ENCODE results near the gene EXTL1. TPM values are rescaled to one million over a fixed set of nuclear protein-coding genes. Genes with fewer than 3 reads are reported as not detected.

EXTL1 gene
- total RNA-seq, 1 experiment from 2014 or later = 0.15 TPM

DNA sequence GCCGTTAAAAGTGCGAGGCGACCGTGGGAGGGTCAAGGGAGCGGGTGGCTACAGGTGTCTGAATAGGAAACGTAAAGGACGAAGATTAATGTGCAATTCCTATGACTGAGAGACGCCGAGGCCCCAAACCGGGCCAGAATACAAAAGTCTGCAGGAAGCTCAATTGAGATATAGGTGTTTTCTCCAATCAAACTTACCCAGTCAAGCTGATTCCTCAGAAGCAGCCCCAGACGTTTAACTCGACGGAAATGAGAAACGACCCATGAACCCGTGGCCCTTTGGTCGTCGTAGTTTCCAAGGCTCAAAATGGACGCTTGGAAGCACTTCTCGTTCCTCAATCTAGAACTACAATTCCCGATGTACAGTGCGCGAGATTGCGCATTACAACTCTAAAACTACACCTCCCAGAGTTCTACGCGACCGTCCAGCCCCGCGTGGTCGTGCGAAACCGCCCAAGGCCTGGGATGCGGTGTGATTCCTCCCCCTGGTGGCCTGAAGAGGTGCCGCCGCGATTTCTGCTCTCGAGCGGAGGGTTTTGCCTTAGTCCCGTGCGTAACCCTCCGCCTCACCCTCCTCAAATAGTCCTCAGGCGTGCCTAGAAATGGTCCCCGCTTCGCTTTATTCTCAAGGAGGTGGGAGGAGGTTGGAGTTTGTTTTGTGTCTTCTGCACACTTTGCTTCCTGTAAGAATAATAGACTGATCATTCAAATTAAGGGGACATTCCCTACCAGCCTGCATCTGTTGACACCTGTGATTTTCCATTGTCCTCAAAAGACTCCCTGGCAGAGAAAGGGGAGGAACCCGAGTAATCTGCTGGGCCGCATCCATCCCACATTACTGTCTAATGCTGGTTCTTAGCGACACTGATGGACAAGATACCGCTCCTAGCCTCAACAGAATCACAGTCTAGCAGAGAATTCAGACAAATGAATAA is 23.5 kb upstream of the EXTL1 start, which contains the start of gene PAFAH2 (continued):
- TF ChIP-seq, protein P1, sequence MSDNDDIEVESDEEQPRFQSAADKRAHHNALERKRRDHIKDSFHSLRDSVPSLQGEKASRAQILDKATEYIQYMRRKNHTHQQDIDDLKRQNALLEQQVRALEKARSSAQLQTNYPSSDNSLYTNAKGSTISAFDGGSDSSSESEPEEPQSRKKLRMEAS (IDR thresholded peaks at IDR 0.05) = peak; percentile 93
- TF ChIP-seq, protein P2, sequence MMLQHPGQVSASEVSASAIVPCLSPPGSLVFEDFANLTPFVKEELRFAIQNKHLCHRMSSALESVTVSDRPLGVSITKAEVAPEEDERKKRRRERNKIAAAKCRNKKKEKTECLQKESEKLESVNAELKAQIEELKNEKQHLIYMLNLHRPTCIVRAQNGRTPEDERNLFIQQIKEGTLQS (IDR thresholded peaks at IDR 0.05) = no peak
- TF ChIP-seq ZNF274 (IDR thresholded peaks at IDR 0.05; ENCODE audit: low read depth, low read length) (no peak), SIN3A (IDR thresholded peaks at IDR 0.05; ENCODE audit: low read depth) (peak; percentile 89), POLR2AphosphoS5 (IDR thresholded peaks at IDR 0.05; ENCODE audit: low read depth, low read length) (peak; percentile 89)

DNA sequence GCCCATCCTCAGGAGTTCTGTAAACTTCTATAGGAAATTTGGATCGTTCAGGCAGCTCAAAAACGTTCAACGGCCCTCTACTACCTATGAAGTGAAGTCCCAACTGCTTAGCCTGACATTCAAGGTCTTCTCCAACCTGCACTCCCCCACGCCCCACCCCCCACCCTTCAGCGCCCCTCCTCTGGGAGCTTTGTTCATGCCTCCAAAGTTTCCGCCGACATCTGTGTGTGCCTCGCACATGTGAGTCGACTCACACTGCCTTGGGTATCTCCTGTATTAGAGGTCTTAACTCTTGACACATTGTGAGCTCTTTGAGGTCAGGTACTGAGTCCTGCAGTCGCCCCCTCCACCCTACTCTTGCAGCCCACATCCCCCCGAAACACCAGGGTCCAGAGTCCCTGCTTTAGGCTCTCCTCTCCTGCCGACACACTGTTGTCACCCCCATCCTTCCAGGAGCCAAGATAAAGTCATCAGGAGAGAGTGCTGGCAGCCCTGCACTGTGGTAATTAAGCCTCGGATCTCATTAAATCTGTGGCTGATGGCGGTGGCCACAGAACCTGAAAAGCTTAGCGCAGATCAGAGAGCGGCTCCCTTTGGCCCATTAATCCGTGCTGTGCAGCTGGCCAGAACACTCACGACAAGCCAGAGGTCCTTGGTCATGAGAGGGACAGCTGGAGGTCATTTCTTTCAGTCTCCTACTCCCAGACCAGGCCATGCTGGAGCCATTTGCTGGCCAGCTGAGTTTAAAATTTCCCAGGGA is 22.4 kb upstream of the EXTL1 start:
- no peak overlapping the region for H3K27ac ChIP-seq (ENCODE audit: low read depth, low read length)
- POLR2A ChIA-PET = no interaction called here

More for the DNA sequence above, 22.4 kb upstream of the EXTL1 start:
- no TSS peak for BruUV-seq (replicated peaks)
- H3K4me3 ChIP-seq (replicated peaks in 1 of 2; ENCODE audit: low read depth in 1 of 2, low read length in 2 of 2) = no peak overlapping the region
- no peak for DNase-seq (ENCODE audit: low read depth, low spot score)
- H3K9me3 ChIP-seq (ENCODE audit: control insufficient read depth in 1 of 2, insufficient read depth in 1 of 2, low read depth in 1 of 2, low read length in 2 of 2) = no peaks in the 10 kb centered on the region
- peak overlapping the region; percentile 93 for H2AFZ ChIP-seq (ENCODE audit: low read depth, low read length, poor library complexity, severe bottlenecking)
- H3K4me2 ChIP-seq (ENCODE audit: low read length) = peak overlapping the region; percentile 73; the same call in 1 of the 2 replicates
- H3K36me3 ChIP-seq (ENCODE audit: control insufficient read depth in 1 of 2, insufficient read depth in 2 of 2, low read length in 2 of 2) = no peaks in the 10 kb centered on the region
- intact Hi-C loops (cut with micrococcal nuclease) = loop anchor here (2.0 to 10.0 kb wide), 2 partner anchors 180 to 454 kb away; partner anchors contain the start of genes LDLRAP1 and MTFR1L
- TF ChIP-seq EZH2phosphoT487 (IDR thresholded peaks at IDR 0.05; ENCODE audit: borderline replicate concordance) (no peak), EGR1 (IDR thresholded peaks at IDR 0.05; ENCODE audit: low read depth) (no peak), ZFX (IDR thresholded peaks at IDR 0.05) (no peak), SIN3A (IDR thresholded peaks at IDR 0.05; ENCODE audit: low read depth) (no peak), CBX3 (IDR thresholded peaks at IDR 0.05; ENCODE audit: low read depth) (no peak), CEBPB (IDR thresholded peaks at IDR 0.05; ENCODE audit: low read depth) (no peak)
- TF ChIP-seq, protein P3, sequence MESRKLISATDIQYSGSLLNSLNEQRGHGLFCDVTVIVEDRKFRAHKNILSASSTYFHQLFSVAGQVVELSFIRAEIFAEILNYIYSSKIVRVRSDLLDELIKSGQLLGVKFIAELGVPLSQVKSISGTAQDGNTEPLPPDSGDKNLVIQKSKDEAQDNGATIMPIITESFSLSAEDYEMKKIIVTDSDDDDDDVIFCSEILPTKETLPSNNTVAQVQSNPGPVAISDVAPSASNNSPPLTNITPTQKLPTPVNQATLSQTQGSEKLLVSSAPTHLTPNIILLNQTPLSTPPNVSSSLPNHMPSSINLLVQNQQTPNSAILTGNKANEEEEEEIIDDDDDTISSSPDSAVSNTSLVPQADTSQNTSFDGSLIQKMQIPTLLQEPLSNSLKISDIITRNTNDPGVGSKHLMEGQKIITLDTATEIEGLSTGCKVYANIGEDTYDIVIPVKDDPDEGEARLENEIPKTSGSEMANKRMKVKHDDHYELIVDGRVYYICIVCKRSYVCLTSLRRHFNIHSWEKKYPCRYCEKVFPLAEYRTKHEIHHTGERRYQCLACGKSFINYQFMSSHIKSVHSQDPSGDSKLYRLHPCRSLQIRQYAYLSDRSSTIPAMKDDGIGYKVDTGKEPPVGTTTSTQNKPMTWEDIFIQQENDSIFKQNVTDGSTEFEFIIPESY (IDR thresholded peaks at IDR 0.05; ENCODE audit: extremely low read depth, insufficient replicate concordance, low read length) = no peak
- peaks cover 9% of the 10 kb centered on the region; the same call in 1 of the 2 replicates for H3K79me2 ChIP-seq (ENCODE audit: insufficient read depth, low read length)
- H4K20me1 ChIP-seq (ENCODE audit: insufficient read depth) = no peaks in the 10 kb centered on the region
- ATAC-seq = no peak
- H3K9ac ChIP-seq (ENCODE audit: low read length) = no peak overlapping the region
- ChIA-PET RAD21 (ENCODE audit: low non-redundant PET in 1 of 2, low total read pairs in 2 of 2, uncharacterized antibody in 2 of 2, unreplicated experiment in 2 of 2) (no interaction called here), CTCF (interaction anchor here (0.9 to 1.3 kb wide), 3 partner anchors 37 to 104 kb away, joined by 3 to 7 read pairs (median 5); no protein-coding TSS in a partner anchor)
- peaks cover 9 to 17% of the 10 kb centered on the region in 2 experiments; a peak in 3 of 4 replicates for H3K4me1 ChIP-seq (ENCODE audit: control insufficient read depth in 1 of 2, insufficient read depth in 2 of 2, low read length in 2 of 2)
- H3K27me3 ChIP-seq (ENCODE audit: insufficient read depth, low read length) = no peaks in the 10 kb centered on the region
- H3K9me2 ChIP-seq (ENCODE audit: insufficient read depth) = no peaks in the 10 kb centered on the region
